SK-N-SH (cell line): ENCODE results near the gene TAS2R42. TPM values are rescaled to one million over a fixed set of nuclear protein-coding genes. Genes with fewer than 3 reads are reported as not detected.

Experiments
- CTCF ChIA-PET: fragments of 300-600, 350-600 bp; formaldehyde crosslinking; extraction: SDS; loops from one replicate; lab custom pipeline; 2021; lab: Yijun Ruan, JAX
- POLR2A ChIA-PET: fragments of 350-600 bp; sonication (Branson Sonifier 250); formaldehyde crosslinking; extraction: SDS; loops from one replicate; lab custom pipeline; 2020; ENCODE audit warnings: antibody characterized with exemption, inconsistent platforms; lab: Yijun Ruan, JAX
- DNase-seq: peaks from one replicate; pipeline ENCODE4 v3.0.0; 2012
- H2AFZ ChIP-seq: fragments of 200-600 bp; sonication (generic); 2 replicates; pipeline ENCODE4 v1.8.1; 2016; ENCODE audit warnings: antibody characterized with exemption, mild to moderate bottlenecking, low read depth
- H3F3A ChIP-seq: fragments of 200-600 bp; sonication (generic); replicated peaks from 2 replicates; pipeline ENCODE3; 2016; ENCODE audit warnings: antibody characterized with exemption, mild to moderate bottlenecking; ENCODE audit not compliant: insufficient read depth
- H3K27ac ChIP-seq, 2 experiments: fragments of 200-500 bp in 1 of 2; fragments of 200-600 bp in 1 of 2; sonication (Bioruptor generic) in 1 of 2; sonication (generic), shearing (Covaris generic) in 1 of 2; 2 replicates each; pipeline versions ENCODE4 v1.5.1 to v1.6.1; 2014 to 2016; ENCODE audit warnings: low read depth in 2 of 2, inconsistent platforms in 1 of 2, low read length in 1 of 2, mild to moderate bottlenecking in 1 of 2, mixed read lengths in 1 of 2
- H3K27me3 ChIP-seq: fragments of 200-600 bp; sonication (generic), shearing (Covaris generic); 2 replicates; pipeline ENCODE4 v1.6.1; 2016; ENCODE audit warnings: mixed run types; ENCODE audit not compliant: insufficient read depth
- H3K36me3 ChIP-seq, 2 experiments: fragments of 200-500 bp in 1 of 2; fragments of 200-600 bp in 1 of 2; sonication (Bioruptor generic) in 1 of 2; sonication (generic) in 1 of 2; replicated peaks in 1 of 2; 2 replicates each; pipeline versions ENCODE3 to v1.5.1; 2014 to 2016; ENCODE audit warnings: low read length in 1 of 2, mild to moderate bottlenecking in 1 of 2; ENCODE audit not compliant: insufficient read depth in 2 of 2, control insufficient read depth in 1 of 2
- H3K4me1 ChIP-seq, 2 experiments: fragments of 200-500 bp in 1 of 2; fragments of 200-600 bp in 1 of 2; sonication (Bioruptor generic) in 1 of 2; sonication (generic), shearing (Covaris generic) in 1 of 2; 2 replicates each; pipeline versions ENCODE4 v1.5.1 to v1.6.1; 2014 to 2016; ENCODE audit warnings: low read depth in 1 of 2, low read length in 1 of 2, mixed run types in 1 of 2; ENCODE audit not compliant: insufficient read depth in 2 of 2, control insufficient read depth in 1 of 2
- H3K4me2 ChIP-seq: fragments of 200-600 bp; sonication (generic), shearing (Covaris generic); 2 replicates; pipeline ENCODE4 v1.6.1; 2017; ENCODE audit warnings: mixed run types
- H3K4me3 ChIP-seq, 2 experiments: fragments of 200-500 bp in 1 of 2; fragments of 200-600 bp in 1 of 2; sonication (Bioruptor generic) in 1 of 2; sonication (generic), shearing (Covaris generic) in 1 of 2; 2 replicates each; pipeline versions ENCODE4 v1.5.1 to v1.8.1; 2014 to 2016; ENCODE audit warnings: low read depth in 2 of 2, inconsistent platforms in 1 of 2, low read length in 1 of 2, mild to moderate bottlenecking in 1 of 2, mixed read lengths in 1 of 2, moderate library complexity in 1 of 2
- H3K79me2 ChIP-seq: fragments of 200-600 bp; sonication (generic); 2 replicates; pipeline ENCODE4 v1.8.1; 2017; ENCODE audit warnings: mild to moderate bottlenecking; ENCODE audit not compliant: insufficient read depth
- H3K9ac ChIP-seq: fragments of 200-600 bp; sonication (generic); 2 replicates; pipeline ENCODE4 v1.6.1; 2017; ENCODE audit warnings: mixed run types
- H3K9me2 ChIP-seq: fragments of 200-600 bp; sonication (generic); 2 replicates; pipeline ENCODE4 v1.6.1; 2017; ENCODE audit warnings: mixed run types
- H3K9me3 ChIP-seq: fragments of 200-600 bp; sonication (generic); 2 replicates; pipeline ENCODE4 v1.6.1; 2017; ENCODE audit warnings: mixed run types, mild to moderate bottlenecking, moderate library complexity
- H4K20me1 ChIP-seq: fragments of 200-600 bp; sonication (generic); 2 replicates; pipeline ENCODE4 v1.6.1; 2017; ENCODE audit warnings: mild to moderate bottlenecking, mixed run types; ENCODE audit not compliant: insufficient read depth
- GABPA ChIP-seq: IDR thresholded peaks from 2 replicates; pipeline ENCODE4 v1.4.0; 2012; ENCODE audit warnings: low read depth, mild to moderate bottlenecking
- GATA2 ChIP-seq: sonication (generic); formaldehyde crosslinking; IDR thresholded peaks from 2 replicates; pipeline ENCODE4 v1.5.0; 2020; ENCODE audit warnings: mild to moderate bottlenecking, missing genetic modification reagents
- MEF2A ChIP-seq: IDR thresholded peaks from 2 replicates; pipeline ENCODE4 v1.4.0; 2012; ENCODE audit warnings: low read depth, borderline replicate concordance
- MXI1 ChIP-seq: IDR thresholded peaks from 2 replicates; pipeline ENCODE4 v1.6.1; 2012; ENCODE audit warnings: mild to moderate bottlenecking, low read depth, low read length, improper control_type of control experiment
- NRF1 ChIP-seq: IDR thresholded peaks from 2 replicates; pipeline ENCODE4 v1.6.1; 2012; ENCODE audit warnings: low read depth, mild to moderate bottlenecking, low read length
- WGBS: methylation state at CpG from one replicate; pipeline ENCODE4 v1.1.6; 2017; ENCODE audit warnings: low lambda C conversion rate; 5-methylcytosine and 5-hydroxymethylcytosine counted together
- polyA plus RNA-seq, 3 experiments: library from polyadenylated mRNA; depleted of rRNA; stranded (reverse); fragments of >200 nt; gene quantifications; 2 replicates each; pipeline ENCODE4 v1.2.3, GENCODE V29; 2012

Gene TAS2R42
- polyA plus RNA-seq, 1 of the 3 experiments (the other 2 are of a cell fraction), result not detected

GRCh38 chr12:11136075-11136474, 50.7 kb downstream of the TAS2R42 start:
- H3K9ac ChIP-seq, result no peak overlapping the region
- no peak for DNase-seq
- H3K27me3 ChIP-seq, result no peaks in the 10 kb centered on the region
- TF ChIP-seq MXI1 (no peak), NRF1 (no peak), GABPA (no peak), GATA2 (no peak), MEF2A (no peak)
- H3K9me2 ChIP-seq, result no peaks in the 10 kb centered on the region
- H3K4me3 ChIP-seq, result no peak overlapping the region
- ChIA-PET POLR2A (no interaction called here), CTCF (no interaction called here)
- no peak overlapping the region for H2AFZ ChIP-seq
- no peaks in the 10 kb centered on the region for H3K9me3 ChIP-seq
- peaks cover 10% of the 10 kb centered on the region for H4K20me1 ChIP-seq
- H3K36me3 ChIP-seq, result peaks cover 3 to 10% of the 10 kb centered on the region in 2 experiments
- no peaks in the 10 kb centered on the region; a peak in 1 of 4 replicates for H3K4me1 ChIP-seq
- H3K4me2 ChIP-seq, result no peak overlapping the region
- H3K27ac ChIP-seq, result no peak overlapping the region
- peaks cover 78% of the 10 kb centered on the region for H3K79me2 ChIP-seq
- WGBS, result 48% methylated on average over 2 of the region's 2 CpGs
- peaks cover 7% of the 10 kb centered on the region for H3F3A ChIP-seq

Other genes with a start within 250 kb of the TAS2R42 start
- gene TAS2R14, start 247.7 kb downstream of the TAS2R42 start, polyA plus RNA-seq (2012; rRNA removed), result 1.4 and 2.3 TPM in 2 replicates
- gene TAS2R50, start 200.0 kb downstream of the TAS2R42 start, polyA plus RNA-seq (2012; rRNA removed), result 0.05 and 0.10 TPM in 2 replicates
- 0.33 and 0.65 TPM in 2 replicates for gene TAS2R20, start 188.6 kb downstream of the TAS2R42 start, polyA plus RNA-seq (2012; rRNA removed)
- 0.15 and 0.47 TPM in 2 replicates for gene TAS2R19, start 164.3 kb downstream of the TAS2R42 start, polyA plus RNA-seq (2012; rRNA removed)
- gene TAS2R31, start 155.5 kb downstream of the TAS2R42 start, polyA plus RNA-seq (2012; rRNA removed), result 0.16 and 0.39 TPM in 2 replicates
- gene TAS2R46, start 124.6 kb downstream of the TAS2R42 start, polyA plus RNA-seq (2012; rRNA removed), result 0.07 TPM in 1 of 2 replicates, not detected in the other
- not detected in 2 replicates for gene TAS2R43, start 94.6 kb downstream of the TAS2R42 start, polyA plus RNA-seq (2012; rRNA removed)
- gene TAS2R30, start 52.3 kb downstream of the TAS2R42 start, polyA plus RNA-seq (2012; rRNA removed), result 0.05 and 0.08 TPM in 2 replicates
- 3.5 and 4.3 TPM in 2 replicates for gene SMIM10L1, start 15.7 kb downstream of the TAS2R42 start, polyA plus RNA-seq (2012; rRNA removed)
- gene PRB3, start 82.8 kb upstream of the TAS2R42 start, polyA plus RNA-seq (2012; rRNA removed), result not detected in 2 replicates
- gene PRB4, start 123.5 kb upstream of the TAS2R42 start, polyA plus RNA-seq (2012; rRNA removed), result not detected in 2 replicates
- not detected in 2 replicates for gene PRB2, start 208.6 kb upstream of the TAS2R42 start, polyA plus RNA-seq (2012; rRNA removed)